ENCODE results near the gene PLXNA3. TPM values are rescaled to one million over a fixed set of nuclear protein-coding genes. Genes with fewer than 3 reads are reported as not detected.

Gene PLXNA3
- total RNA-seq, 1 donor from 2014 or later: 85.1 TPM

DNA sequence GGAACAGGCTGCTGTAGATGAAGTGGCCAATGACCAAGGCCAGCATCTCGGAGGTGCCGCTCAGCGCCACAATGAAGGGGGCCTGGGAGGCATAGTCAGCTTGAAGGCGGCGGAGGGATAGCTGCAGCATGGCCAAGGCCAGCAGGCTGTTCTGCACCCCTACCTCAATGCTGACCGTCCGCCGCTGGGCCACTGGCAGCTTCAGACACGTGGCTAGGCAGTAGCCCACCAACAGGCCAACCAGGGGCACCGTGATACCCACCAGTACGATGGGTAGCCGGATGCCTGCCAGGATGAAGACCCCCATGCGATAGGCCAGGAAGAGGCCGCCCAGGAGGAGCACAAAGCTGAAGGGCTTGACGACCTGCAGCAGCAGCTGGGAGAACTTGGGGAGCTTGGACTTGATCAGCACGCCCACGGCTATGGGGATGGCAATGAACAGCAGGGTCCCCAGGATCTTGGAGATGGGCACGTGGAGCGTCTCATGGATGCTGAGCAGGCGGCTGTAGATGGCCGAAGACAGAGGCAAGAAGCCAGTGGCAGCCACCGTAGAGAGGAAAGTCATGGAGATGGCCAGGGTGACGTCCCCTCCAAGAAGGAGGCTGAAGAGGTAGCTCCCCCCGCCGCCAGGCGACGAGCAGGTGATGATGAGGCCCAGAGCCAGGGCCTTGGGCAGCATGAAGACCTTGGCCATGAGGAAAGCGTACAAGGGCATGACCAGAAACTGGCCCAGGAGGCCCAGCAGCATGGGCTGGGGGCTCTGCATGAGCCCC, 29.6 kb downstream of the PLXNA3 start:
- Mint-ChIP-seq H3K36me3 (no peaks in the 10 kb centered on the region), H3K27me3 (no peaks in the 10 kb centered on the region), H3K27ac (no peak overlapping the region), H3K9me3 (no peaks in the 10 kb centered on the region), H3K4me1 (ENCODE audit: unreplicated experiment) (no peaks in the 10 kb centered on the region), H3K4me3 (peak overlapping the region; percentile 84)
- DNase-seq (ENCODE audit: extremely low spot score, unreplicated experiment): peak; percentile 66
- TF ChIP-seq, protein P1, sequence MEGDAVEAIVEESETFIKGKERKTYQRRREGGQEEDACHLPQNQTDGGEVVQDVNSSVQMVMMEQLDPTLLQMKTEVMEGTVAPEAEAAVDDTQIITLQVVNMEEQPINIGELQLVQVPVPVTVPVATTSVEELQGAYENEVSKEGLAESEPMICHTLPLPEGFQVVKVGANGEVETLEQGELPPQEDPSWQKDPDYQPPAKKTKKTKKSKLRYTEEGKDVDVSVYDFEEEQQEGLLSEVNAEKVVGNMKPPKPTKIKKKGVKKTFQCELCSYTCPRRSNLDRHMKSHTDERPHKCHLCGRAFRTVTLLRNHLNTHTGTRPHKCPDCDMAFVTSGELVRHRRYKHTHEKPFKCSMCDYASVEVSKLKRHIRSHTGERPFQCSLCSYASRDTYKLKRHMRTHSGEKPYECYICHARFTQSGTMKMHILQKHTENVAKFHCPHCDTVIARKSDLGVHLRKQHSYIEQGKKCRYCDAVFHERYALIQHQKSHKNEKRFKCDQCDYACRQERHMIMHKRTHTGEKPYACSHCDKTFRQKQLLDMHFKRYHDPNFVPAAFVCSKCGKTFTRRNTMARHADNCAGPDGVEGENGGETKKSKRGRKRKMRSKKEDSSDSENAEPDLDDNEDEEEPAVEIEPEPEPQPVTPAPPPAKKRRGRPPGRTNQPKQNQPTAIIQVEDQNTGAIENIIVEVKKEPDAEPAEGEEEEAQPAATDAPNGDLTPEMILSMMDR (conservative IDR thresholded peaks at IDR 0.05): no peak

- H3K9me3 Mint-ChIP-seq: no peaks in the 10 kb centered on the region
- no peaks in the 10 kb centered on the region for H3K4me1 Mint-ChIP-seq (ENCODE audit: unreplicated experiment)
- H3K4me3 Mint-ChIP-seq: peak overlapping the region; percentile 41
- TF ChIP-seq, protein P1 (conservative IDR thresholded peaks at IDR 0.05): no peak
- H3K36me3 Mint-ChIP-seq: no peaks in the 10 kb centered on the region
- no peaks in the 10 kb centered on the region for H3K27me3 Mint-ChIP-seq
- peak; percentile 67 for DNase-seq (ENCODE audit: extremely low spot score, unreplicated experiment)
- H3K27ac Mint-ChIP-seq: no peak overlapping the region
These were observed 30.4 kb downstream of the PLXNA3 start for GRCh38 chrX:154488336-154489075.

- no peaks in the 10 kb centered on the region for H3K9me3 Mint-ChIP-seq
- no peaks in the 10 kb centered on the region for H3K27me3 Mint-ChIP-seq
- peak overlapping the region; percentile 91 for H3K27ac Mint-ChIP-seq
- no peak for DNase-seq (ENCODE audit: extremely low spot score, unreplicated experiment)
- H3K4me1 Mint-ChIP-seq (ENCODE audit: unreplicated experiment): no peaks in the 10 kb centered on the region
- H3K4me3 Mint-ChIP-seq: peak overlapping the region; percentile 88
- TF ChIP-seq, protein P1 (conservative IDR thresholded peaks at IDR 0.05): no peak
- H3K36me3 Mint-ChIP-seq: no peaks in the 10 kb centered on the region
These were observed 31.1 kb downstream of the PLXNA3 start for GRCh38 chrX:154489182-154489581.

GRCh38 chrX:154490021-154490413, 31.9 kb downstream of the PLXNA3 start:
- Mint-ChIP-seq H3K27ac (peak overlapping the region; percentile 91), H3K4me3 (peak overlapping the region; percentile 88), H3K36me3 (no peaks in the 10 kb centered on the region), H3K27me3 (no peaks in the 10 kb centered on the region), H3K4me1 (ENCODE audit: unreplicated experiment) (no peaks in the 10 kb centered on the region), H3K9me3 (no peaks in the 10 kb centered on the region)
- TF ChIP-seq, protein P1 (conservative IDR thresholded peaks at IDR 0.05): no peak
- peak; percentile 62 for DNase-seq (ENCODE audit: extremely low spot score, unreplicated experiment)

GRCh38 chrX:154490414-154491083, 32.5 kb downstream of the PLXNA3 start, which contains the start of gene SLC10A3:
Gene SLC10A3, minus strand, starts transcription at chrX:154490629. Its CDS starts 1,689 bp downstream, at chrX:154488940.
- no peaks in the 10 kb centered on the region for H3K4me1 Mint-ChIP-seq (ENCODE audit: unreplicated experiment)
- TF ChIP-seq, protein P1 (conservative IDR thresholded peaks at IDR 0.05): no peak
- H3K4me3 Mint-ChIP-seq: peak within 1 kb of the TSS; percentile 90
- no peaks in the 10 kb centered on the region for H3K27me3 Mint-ChIP-seq
- H3K27ac Mint-ChIP-seq: peak within 1 kb of the TSS; percentile 95
- H3K9me3 Mint-ChIP-seq: no peaks in the 10 kb centered on the region
- DNase-seq (ENCODE audit: extremely low spot score, unreplicated experiment): peak; percentile 92
- no peaks in the 10 kb centered on the region for H3K36me3 Mint-ChIP-seq

Measured in type B pancreatic cell (in vitro differentiated cells).